ENCODE measurements around the gene ANKRD44.
"Not testable (repeated sequence)": the region's sequence is repeated elsewhere in the genome, so short reads cannot be mapped to it uniquely, and the experiment has no call there.

The ANKRD44 gene

DNA sequence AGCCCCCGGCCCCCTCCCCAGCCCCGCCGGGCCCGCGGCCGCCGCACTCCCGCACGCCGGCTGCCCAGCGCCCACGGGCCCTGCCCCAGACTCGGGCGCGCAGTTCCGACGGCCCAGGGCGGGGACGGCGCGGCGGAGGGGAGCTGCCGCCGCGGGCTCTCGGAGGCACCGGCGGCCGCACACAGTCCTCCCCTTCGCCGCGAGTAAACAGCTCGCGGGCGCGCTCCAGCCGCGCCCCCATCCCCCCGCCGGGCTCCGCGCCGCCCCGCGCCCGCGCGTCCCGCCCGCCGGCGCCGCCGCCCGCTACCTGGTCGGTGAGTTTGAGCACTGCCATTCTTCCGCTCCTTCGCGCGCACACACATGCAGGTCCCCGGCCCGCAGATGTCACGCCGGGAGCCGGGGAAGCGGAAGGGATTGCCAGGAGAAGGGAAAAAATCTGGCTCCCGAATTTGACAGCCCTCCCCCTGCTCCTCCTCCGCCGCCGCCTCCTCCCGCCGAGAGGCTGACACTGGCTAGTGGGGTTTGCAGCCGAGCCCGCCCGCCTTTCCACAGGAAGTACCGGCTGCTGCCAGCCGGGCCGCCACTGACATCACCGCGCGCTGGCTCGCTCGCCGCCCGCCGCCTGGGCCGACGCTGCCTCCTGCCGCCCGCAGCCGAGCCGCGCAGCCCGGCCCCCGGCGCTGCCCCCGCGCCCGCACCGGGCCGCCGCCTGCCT is at the start of gene ANKRD44:
Gene ANKRD44, minus strand, starts transcription at position 510 of the 715 bp plus-strand sequence. Its CDS starts 176 bp downstream, at position 334.
- peak; percentile 83 for DNase-seq (ENCODE audit: low spot score)

DNA sequence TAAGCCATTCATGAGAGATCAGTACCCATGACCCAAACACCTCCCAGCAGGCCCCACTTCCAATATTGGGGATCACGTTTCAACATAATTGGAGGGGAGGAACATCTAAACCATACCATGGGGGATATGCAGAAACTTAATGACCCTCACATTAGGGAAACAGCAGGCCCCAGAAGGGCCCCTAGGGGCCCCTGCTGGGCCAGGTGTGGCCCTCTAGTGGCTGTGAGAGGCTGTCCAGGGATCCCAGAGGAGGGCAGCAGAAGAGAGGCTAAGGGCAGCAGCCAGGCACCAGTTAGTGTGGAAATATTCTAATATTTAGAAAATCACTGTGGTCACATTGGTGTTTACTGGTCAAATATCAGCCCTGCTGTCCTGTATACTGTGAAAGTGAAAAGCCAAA is 49.3 kb upstream of the ANKRD44 start:
- DNase-seq (ENCODE audit: low spot score): no peak

DNA sequence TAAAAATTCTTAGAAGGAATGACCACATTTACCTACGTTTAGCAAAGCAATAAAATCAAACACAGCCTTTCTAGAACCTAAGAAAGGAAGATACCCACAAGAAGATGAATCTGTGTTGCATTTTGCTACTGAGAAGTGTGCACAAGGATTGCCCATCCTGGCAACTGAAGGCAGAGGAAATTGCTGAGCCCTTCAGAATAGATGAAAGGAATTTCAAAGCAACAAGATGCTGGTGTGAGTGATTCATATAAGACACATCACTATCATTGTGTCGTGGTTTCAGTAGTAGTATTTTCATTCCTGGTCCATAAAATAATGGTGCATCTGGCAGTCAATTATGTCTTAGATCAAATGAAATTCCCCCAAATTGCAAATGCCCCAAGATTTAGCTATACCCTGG is 48.4 kb upstream of the ANKRD44 start:
- DNase-seq (ENCODE audit: low spot score): no peak

DNA sequence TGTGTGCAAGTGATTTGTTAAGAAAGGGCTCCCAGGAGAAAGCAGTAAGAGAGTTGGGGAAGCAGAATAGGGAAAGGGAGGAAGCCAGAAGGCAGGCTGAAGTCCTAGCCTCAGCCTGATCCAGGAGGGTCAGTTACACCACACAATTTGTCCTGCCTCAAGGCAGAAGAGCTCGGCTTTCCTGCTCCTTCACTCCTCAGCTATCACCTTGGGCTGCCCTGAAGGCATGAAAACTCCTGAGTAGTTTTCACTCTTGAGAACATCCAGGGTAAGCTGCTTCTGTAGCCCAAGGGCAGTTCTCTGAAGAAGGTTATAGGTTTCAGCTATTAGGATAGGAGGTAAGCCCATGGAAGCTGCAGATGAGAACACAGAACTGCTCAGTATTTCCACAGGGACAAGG is 47.4 kb upstream of the ANKRD44 start:
- DNase-seq (ENCODE audit: low spot score): no peak

DNA sequence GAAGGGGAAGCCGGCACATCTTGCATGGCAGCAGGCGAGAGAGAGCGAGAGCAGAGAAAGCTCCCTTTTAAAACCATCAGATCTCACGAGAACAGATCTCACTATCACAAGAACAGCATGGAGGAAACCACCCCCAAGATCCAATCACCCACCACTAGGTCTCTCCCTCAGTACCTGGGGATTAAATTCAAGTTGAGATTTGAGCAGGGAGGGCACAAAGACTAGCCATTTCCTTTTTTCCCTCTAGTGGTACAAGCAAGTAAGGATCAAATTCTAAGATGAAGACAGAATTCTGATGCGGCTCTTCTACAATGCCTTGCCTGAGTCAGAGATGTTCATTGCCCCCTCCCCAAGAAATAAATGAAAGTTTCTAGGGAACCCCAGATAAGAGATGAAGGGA is 45.6 kb upstream of the ANKRD44 start:
- peak; percentile 5 for DNase-seq (ENCODE audit: low spot score)

DNA sequence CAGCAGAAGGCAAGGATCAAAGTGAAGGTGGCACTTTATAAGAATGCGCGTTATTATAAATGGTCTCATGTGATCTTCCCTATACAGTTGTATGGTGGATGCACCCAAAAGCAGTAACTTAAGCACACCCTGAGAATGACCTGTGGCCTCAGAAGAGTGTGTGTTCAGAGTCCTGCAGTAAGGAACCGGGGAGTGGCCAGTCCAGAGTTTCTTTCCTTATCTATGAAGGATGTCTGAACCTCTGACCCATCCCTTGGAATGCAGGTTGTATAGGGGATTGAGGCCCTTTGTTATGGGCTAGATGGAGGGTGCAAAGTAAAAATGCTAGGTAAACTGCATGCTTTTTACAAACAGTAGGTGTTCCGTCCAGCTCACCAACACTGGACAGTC is 43.6 kb upstream of the ANKRD44 start:
- no peak for DNase-seq (ENCODE audit: low spot score)

DNA sequence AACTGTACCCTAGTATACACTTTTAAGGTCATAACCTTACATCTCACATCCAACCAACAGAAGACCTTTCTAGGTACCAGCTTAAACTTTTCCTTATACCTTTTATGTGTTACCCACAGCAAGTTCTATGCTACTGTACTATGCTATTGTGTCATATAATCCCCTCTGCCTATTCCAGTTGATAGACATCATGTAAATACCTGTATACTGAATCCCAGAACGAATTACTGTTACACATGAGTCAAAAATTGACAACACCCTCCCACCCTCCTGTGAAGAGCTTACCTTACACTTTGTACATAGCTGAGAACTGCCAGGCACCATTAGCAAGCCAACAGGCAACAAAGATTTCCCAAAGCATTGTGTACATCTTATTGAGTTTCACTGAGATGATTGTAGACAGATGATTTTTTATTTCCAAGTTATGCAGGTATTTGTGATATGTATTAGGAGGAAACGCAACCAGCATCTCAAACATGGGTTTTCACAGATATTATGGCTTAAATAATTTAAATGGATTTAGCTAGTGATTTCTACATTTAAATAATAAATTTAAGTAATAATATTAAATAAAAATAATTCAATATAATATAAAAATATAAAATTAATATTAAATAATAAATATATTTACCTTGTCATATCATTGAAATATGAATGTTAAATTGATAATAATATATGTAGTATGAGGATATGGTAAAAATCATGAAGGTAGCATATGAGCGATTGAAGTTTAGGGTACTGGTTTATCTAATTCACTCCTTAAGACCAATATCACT is 43.0 kb upstream of the ANKRD44 start:
- DNase-seq (ENCODE audit: low spot score): no peak

DNA sequence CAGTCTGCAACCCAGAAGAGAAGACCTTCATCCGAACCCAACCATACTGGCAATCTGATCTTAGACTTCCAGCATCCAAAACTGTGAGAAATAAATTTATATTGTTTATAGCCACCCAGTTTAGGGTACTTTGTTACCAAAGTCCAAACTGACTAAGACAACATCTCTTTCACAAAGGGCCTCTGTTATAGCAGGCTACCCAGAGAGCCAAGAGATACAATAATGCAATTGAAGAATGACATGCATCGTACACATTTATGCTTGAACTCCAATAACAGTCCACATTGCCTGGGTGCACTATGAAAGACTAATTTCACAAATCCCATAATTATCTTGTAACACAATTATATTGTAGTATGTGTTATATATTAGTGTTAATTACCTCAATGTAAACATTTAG is 39.1 kb upstream of the ANKRD44 start:
- DNase-seq (ENCODE audit: low spot score): no peak

DNA sequence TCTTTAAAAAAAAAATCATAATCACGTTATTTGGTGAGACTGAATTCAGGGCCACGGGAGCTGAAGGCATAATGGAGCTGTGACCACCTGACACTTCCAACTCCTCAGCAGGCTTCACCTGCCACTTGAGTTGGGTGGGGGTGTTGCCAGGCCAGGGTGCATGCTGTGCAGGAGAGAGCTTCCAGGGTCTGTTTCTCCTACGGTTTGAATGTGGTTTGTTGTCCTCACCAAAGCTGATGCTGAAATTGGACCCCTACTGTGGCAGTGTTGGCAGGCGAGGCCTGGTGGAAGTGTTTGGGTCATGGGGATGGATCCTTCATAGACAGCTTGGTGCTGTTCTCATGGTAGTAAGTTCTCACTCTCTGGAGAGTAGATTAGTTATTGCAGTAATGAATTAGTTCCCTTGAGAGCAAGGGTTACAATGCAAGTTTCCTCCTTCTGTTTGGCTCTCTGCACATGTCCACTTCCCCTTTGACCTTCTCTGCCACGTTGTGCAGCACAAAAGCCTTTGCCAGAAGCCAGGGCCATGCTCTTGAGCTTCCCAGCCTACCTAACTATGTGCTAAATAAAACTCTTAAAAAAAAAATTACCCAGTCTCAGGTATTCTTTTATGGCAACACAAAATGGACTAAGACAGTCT is 38.3 kb upstream of the ANKRD44 start:
- DNase-seq (ENCODE audit: low spot score): no peak

DNA sequence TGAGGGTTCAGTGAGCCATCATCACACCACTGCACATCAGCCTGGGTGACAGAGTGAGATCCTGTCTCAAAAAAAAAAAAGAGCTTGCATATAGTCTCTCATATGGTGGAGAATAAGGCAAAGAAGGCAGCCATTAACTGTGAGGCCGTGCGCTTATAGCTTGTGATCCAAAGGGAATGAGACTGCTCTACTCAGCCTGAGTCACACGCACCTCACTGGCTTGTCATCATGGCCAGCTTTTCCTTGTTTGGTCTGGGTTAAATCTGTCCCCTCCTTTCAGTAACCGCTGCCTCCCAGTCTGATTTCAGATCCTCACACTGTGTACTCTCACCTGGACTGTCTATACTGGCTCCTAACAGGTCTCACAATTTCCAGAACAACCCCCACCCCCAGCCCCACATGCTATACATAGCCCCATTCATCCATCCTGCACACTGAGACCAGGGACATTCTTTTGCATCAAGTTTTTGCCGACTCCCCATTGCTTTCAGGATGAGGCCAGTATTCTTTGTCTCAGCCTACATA is 35.3 kb upstream of the ANKRD44 start:
- DNase-seq (ENCODE audit: low spot score): no peak

DNA sequence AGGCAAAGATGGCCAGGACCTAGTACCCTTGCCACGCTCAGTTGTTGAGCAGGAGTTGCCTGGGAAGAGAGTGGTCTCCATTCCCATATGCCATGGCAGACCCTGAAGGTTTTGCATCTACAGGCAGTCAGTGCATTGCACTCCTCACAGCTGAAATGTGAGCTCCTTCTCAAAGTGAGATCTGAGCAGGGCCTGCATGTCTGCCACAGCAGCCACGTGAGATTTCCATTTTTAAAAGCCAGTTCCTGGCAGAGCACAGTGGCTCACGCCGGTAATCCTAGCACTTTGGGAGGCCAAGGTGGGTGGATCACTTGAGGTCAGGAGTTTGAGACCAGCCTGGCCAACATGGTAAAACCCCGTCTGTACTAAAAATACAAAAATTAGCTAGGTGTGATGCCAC is 33.4 kb upstream of the ANKRD44 start:
- not testable (repeated sequence) for DNase-seq (ENCODE audit: low spot score)

DNA sequence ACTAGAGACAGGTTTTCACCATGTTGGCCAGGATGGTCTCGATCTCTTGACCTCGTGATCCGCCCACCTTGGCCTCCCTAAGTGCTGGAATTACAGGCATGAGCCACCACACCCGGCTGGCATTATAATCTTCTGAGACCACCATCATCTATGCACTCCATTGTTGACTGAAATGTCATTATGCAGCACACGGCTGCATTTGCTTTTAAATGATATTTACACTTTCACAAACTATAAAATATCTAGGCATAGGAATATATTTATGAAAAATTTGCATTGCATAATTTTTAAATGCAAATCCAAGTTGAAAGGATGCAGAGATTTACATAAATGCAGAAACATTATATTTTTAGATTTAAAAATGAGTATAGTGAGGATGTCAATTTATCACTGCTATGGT is 30.0 kb upstream of the ANKRD44 start:
- DNase-seq (ENCODE audit: low spot score): no peak

DNA sequence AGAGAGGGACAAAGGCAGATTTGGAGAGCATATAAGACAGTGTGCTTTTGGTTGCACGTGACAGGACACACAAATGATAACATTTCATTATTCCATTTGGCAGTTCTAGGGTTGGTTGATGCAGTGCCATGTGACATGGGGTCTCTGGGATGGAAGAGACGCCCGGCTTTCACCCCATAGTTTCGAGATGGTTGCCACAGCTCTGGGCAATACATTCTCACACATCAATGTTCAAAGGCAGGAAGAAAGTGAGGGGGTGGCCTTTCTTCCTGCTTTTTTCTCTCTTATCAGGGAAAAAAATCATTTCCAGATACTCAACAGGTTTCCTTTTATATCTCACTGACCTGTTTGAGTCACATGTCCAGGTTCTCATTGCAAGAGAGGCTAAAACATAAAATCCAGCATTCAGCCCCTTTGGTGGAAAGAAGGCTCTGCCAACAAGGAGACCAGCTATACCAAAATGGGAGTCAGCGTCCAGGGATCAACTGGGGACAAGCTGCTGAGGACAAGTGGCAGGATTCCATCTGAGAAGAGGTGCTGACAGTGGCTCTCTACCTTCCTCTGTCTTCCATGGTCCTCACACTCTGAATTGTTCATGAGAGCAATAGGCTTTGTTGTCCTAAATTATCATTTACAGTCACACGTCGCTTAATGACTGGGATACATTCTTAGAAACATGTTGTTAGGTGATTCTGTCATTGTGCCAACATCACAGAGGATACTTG is 29.1 kb upstream of the ANKRD44 start:
- no peak for DNase-seq (ENCODE audit: low spot score)

DNA sequence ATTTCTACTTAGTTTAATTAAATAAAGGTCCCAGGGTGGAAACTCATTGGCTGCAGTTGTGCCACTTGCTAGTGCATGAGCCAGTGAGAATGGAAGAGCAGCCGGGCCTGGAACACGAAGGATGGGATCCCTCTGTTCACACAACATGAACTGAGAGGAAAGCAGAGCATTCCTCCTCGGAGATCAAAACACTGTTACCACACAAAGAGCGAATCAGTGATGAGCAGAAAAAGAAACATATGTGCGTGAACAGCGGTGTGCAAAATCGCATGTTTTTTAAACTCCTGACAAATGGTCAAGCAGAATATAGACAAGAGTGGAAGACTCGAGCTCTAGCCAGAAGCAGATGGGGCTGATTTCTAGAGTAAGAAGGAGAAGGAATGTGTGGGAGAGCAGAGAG is 28.4 kb upstream of the ANKRD44 start:
- no peak for DNase-seq (ENCODE audit: low spot score)

DNA sequence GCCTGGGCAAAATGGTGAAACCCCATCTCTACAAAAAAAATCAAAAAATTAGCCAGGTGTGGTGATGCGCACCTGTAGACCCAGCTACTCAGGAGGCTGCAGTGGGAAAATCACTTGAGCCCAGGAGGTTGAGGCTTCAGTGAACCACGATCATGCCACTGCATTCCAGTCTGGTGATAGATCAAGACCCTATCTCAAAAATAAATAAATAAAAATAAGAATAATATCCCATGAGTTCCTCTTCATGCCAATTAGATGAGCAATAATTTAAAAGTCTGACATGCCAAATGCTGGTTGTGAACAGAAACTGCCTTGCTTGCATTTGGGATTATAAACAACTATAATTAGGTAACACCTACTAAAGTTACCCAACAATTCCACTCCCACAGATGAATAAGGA is 22.1 kb upstream of the ANKRD44 start:
- no peak for DNase-seq (ENCODE audit: low spot score)

DNA sequence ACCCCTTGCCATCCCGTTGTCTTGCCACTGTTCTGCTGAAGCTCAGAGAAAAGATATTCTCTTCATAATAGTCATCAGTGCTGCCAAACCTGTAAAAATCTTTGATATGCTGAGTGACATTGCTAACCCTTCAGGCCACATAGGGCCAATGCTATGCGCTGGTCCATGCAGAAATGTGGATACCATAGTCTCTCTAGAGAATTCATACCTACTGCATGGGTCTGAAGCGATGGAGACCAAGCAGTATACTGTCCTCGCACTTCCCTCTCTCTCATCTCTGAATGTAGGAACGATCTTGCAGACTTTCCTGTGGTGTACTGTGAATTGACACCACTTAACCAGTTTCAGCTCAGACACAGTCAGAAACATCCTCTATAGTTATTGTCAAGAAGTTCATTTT is 17.9 kb upstream of the ANKRD44 start:
- no peak for DNase-seq (ENCODE audit: low spot score)

DNA sequence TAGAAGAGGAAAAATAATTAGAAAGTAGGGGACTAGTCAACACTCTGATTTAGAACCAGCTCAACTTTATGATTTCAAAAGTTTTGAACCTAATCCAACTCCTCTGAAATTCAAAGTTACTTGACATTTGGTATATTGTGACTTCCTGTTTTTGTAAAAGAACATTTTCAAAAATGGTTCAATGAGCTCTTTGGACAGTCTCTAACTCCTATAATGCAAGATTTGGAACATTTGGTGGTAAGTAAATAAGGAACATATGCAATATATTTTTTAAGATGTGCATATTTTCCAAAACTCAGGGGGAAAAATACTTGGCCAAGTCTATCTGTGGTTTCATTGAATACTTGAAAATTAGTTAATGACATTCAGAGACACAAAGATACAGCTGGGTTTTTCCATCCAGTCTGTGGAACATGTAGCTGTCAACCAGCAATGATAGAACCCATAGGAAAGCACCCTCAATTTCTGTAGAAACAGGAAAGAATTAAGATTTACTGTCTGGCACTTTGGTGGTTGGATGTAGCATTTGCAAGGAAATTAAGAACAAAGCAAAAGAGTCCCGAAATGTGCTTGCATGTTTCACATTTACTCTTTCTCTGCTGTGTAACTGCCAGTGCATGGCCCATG is 17.0 kb upstream of the ANKRD44 start:
- no peak for DNase-seq (ENCODE audit: low spot score)

DNA sequence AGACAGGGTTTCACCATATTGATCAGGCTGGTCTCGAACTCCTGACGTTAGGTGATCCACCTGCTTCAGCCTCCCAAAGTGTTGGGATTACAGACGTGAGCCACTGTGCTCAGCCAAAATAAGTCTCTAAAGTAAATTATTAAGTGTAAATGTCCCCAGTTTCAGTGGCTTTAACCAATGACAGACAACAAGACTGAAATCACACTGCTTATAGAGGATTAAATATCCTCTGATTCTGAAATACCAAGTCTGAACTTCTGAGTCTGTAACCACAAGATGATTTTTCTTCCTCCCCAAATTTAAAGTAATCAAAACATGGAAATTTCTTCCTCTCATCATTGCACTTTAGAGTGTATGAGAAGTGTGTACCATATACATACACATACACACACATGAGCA is 16.5 kb upstream of the ANKRD44 start:
- no peak for DNase-seq (ENCODE audit: low spot score)

DNA sequence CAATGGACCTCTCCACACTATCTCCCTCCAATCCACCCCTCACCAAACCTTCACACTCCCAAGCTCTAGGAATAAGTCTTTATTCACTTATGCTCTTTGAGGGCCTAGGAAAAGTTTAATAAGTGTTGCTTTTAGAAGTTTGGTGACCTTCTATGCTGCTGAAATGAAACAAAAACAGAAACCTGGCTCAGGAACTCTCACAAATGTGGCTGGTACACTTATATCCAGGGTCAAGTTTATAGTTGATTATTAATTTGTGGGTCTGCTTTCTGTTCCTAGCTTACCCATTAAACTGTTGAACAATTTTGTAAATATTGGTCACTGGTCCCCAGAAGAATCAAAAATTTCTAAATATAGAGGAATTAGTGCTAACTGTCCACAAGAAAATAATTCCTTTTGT is 14.2 kb upstream of the ANKRD44 start:
- no peak for DNase-seq (ENCODE audit: low spot score)

DNA sequence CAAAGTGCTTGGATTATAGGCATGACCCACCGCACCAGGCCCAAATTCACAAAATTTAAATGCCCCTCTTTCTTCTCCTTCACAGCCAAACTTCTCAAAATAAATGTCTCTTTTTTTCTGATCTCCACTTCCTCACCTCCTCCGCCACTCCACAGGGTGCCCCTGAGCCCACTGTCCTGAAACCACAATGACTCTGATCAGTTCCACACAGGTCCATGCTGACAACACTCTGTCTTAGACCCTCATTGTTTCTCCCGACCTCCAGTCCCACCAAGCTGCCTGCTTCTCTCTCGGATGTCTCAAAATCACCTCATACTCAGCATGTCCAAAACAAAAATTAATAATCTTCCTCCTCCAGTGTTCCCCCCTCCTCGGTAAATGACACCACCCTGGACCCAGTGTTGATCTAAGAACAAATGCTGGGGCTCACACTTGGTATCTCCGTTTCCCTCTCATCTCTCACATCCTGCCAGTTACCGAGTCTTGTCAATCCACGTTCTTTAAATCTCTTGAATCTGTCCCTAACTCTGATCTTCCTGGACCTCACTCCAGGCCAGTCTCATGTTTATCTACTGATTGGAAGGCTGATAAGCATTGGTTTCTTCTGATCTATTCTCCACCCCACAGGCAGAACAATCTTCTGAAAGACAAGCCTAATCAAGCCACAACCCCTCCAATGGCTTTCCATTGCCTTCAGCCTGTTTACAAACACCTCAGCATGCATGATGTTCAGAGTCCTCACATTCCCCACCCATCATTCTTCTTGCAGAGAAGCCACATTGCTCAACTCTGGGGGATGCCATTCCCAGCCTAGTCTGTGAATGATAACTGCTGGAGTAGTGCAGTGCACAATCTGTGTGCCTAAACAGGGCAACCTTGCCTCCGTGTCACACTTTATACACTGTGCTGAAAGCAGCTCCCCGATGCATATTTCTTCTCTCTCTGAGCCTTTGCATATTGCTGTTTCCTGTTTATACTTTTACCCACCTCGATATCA is 12.4 kb upstream of the ANKRD44 start:
- no peak for DNase-seq (ENCODE audit: low spot score)

DNA sequence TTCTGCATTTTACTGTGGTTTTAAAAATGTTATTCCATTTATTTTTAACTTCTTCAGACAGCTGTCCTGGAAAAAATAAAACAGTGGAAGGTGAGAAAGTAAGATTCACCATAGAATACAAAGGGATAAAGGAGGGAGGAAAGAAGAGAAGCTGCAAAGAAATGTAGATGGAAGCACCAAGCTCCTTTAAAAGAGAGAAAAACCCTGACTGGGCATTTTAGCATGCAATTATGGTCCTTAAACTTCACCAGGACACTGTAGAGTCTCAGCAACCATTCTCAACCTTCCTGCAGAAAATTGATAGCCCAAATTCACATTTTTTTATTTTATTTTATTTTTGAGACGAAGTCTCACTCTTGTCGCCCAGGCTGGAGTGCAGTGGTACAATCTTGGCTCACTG is 11.6 kb upstream of the ANKRD44 start:
- no peak for DNase-seq (ENCODE audit: low spot score)

Data from cerebellar cortex (tissue), 1 donor.